A549 (cell line): ENCODE results near the gene OBP2A. TPM values are rescaled to one million over a fixed set of nuclear protein-coding genes. Genes with fewer than 3 reads are reported as not detected.

Experiments used
- ATAC-seq, 2 experiments: fragments of 200-7000 bp in 1 of 2; fragments of >200 bp in 1 of 2; cut with Nextera tagmentation in 1 of 2; cut with Tn5 transposase in 1 of 2; 3 replicates each; pipeline versions ENCODE4 v1.8.0 to v1.9.1; 2018 to 2020; ENCODE audit warnings: mild to moderate bottlenecking in 1 of 2, moderate library complexity in 1 of 2
- CTCF ChIA-PET: fragments of 300-600 bp; sonication (Branson Sonifier 250); formaldehyde crosslinking; extraction: SDS; loops from one replicate; lab custom pipeline; 2021; ENCODE audit warnings: antibody characterized with exemption, inconsistent platforms; lab: Yijun Ruan, JAX
- POLR2A ChIA-PET: fragments of 350-600 bp; formaldehyde crosslinking; extraction: SDS; loops from one replicate; lab custom pipeline; 2021; ENCODE audit warnings: antibody characterized with exemption, inconsistent platforms; lab: Yijun Ruan, JAX
- DNase-seq, 2 experiments: peaks; one replicate each; pipeline versions ENCODE4 v3.0.0 to v3.0.0-alpha.2; 2011 to 2016; ENCODE audit warnings: low read depth in 1 of 2, low spot score in 1 of 2
- FAIRE-seq: peaks from 2 replicates; lab custom pipeline; 2011; peaks lifted over from hg19 to GRCh38; lab: Jason Lieb, UNC
- H3K27ac ChIP-seq, 2 experiments: fragments of >200 bp; sonication (Bioruptor Twin); formaldehyde crosslinking; 3 replicates each; pipeline ENCODE4 v1.5.1; 2016 to 2017
- H3K4me1 ChIP-seq: fragments of >200 bp; sonication (Bioruptor Twin); formaldehyde crosslinking; 3 replicates; pipeline ENCODE4 v1.6.1; 2016
- H3K4me2 ChIP-seq: fragments of >200 bp; sonication (Bioruptor Twin); formaldehyde crosslinking; 3 replicates; pipeline ENCODE4 v1.6.1; 2016
- H3K4me3 ChIP-seq: fragments of >200 bp; sonication (Bioruptor Twin); formaldehyde crosslinking; 3 replicates; pipeline ENCODE4 v1.5.1; 2016
- H3K9me3 ChIP-seq: fragments of >200 bp; sonication (Bioruptor Twin); formaldehyde crosslinking; 3 replicates; pipeline ENCODE4 v1.6.1; 2016
- BHLHE40 ChIP-seq: IDR thresholded peaks from 2 replicates; pipeline ENCODE4 v1.6.1; 2012; ENCODE audit warnings: low read depth, low read length, inconsistent platforms
- CBX2 ChIP-seq: fragments of 200-600 bp; sonication (generic); IDR thresholded peaks from 2 replicates; pipeline ENCODE4 v1.6.1; 2016; ENCODE audit warnings: low read depth, mild to moderate bottlenecking, borderline replicate concordance
- CBX8 ChIP-seq: fragments of 200-600 bp; sonication (generic); IDR thresholded peaks from 2 replicates; pipeline ENCODE4 v1.6.1; 2016
- CHD4 ChIP-seq: fragments of 200-600 bp; sonication (generic); IDR thresholded peaks from 2 replicates; pipeline ENCODE4 v1.6.1; 2016; ENCODE audit warnings: antibody characterized with exemption, mild to moderate bottlenecking, borderline replicate concordance
- EHF ChIP-seq: fragments of 250-450 bp; sonication (Bioruptor Pico); IDR thresholded peaks from 2 replicates; pipeline ENCODE4 v1.5.0; 2020; ENCODE audit warnings: mild to moderate bottlenecking
- EHMT2 ChIP-seq: fragments of 200-600 bp; sonication (generic); IDR thresholded peaks from 2 replicates; pipeline ENCODE4 v1.6.1; 2016; ENCODE audit warnings: antibody characterized with exemption, low read depth, mild to moderate bottlenecking, moderate library complexity
- EP300 ChIP-seq, 2 experiments: fragments of >200 bp; sonication (Bioruptor Twin); formaldehyde crosslinking; IDR thresholded peaks; 2 replicates in 1 of 2; 3 replicates in 1 of 2; pipeline ENCODE4 v1.6.1; 2016 to 2017
- FOXS1 ChIP-seq: fragments of 250-450 bp; sonication (Bioruptor Pico); IDR thresholded peaks from 2 replicates; pipeline ENCODE4 v1.5.0; 2020; ENCODE audit warnings: mild to moderate bottlenecking, moderate library complexity
- HDAC2 ChIP-seq: fragments of 200-600 bp; sonication (generic); IDR thresholded peaks from 2 replicates; pipeline ENCODE4 v1.6.1; 2016
- HOXB13 ChIP-seq: fragments of 250-450 bp; sonication (Bioruptor Pico); IDR thresholded peaks from 2 replicates; pipeline ENCODE4 v1.5.0; 2020; ENCODE audit warnings: low read depth, mild to moderate bottlenecking, moderate library complexity
- HOXB5 ChIP-seq: fragments of 250-450 bp; sonication (Bioruptor Pico); IDR thresholded peaks from 2 replicates; pipeline ENCODE4 v1.5.0; 2020; ENCODE audit warnings: mild to moderate bottlenecking, moderate library complexity
- JUN ChIP-seq, 2 experiments: fragments of >200 bp; sonication (Bioruptor Twin); formaldehyde crosslinking; IDR thresholded peaks; 2 replicates in 1 of 2; 3 replicates in 1 of 2; pipeline ENCODE4 v1.6.1; 2016 to 2017
- KDM5A ChIP-seq: fragments of 200-600 bp; sonication (generic); IDR thresholded peaks from 2 replicates; pipeline ENCODE4 v1.6.1; 2016; ENCODE audit warnings: antibody characterized with exemption, mild to moderate bottlenecking
- MAFK ChIP-seq: fragments of 450-650 bp; IDR thresholded peaks from 2 replicates; pipeline ENCODE4 v1.6.1; 2014; ENCODE audit not compliant: partially characterized antibody
- MAZ ChIP-seq: fragments of 150-350 bp; IDR thresholded peaks from 2 replicates; pipeline ENCODE4 v1.6.1; 2014; ENCODE audit warnings: antibody characterized with exemption, low read depth, low read length, borderline replicate concordance
- NR3C1 ChIP-seq: fragments of >200 bp; sonication (Bioruptor Twin); formaldehyde crosslinking; IDR thresholded peaks from 3 replicates; pipeline ENCODE4 v1.6.1; 2017
- POLR2A ChIP-seq: IDR thresholded peaks from 2 replicates; pipeline ENCODE4 v1.6.1; 2012; ENCODE audit warnings: mild to moderate bottlenecking, low read length
- POLR2AphosphoS2 ChIP-seq: conservative IDR thresholded peaks from 2 replicates; pipeline ENCODE4 v1.6.1; 2012; ENCODE audit warnings: low read length, improper control_type of control experiment, inconsistent platforms
- RCOR1 ChIP-seq: fragments of 150-350 bp; IDR thresholded peaks from 2 replicates; pipeline ENCODE4 v1.6.1; 2014; ENCODE audit warnings: antibody characterized with exemption, low read length, low read depth
- SREBF2 ChIP-seq: fragments of 450-650 bp; IDR thresholded peaks from 2 replicates; pipeline ENCODE4 v1.6.1; 2014; ENCODE audit warnings: mild to moderate bottlenecking, moderate library complexity
- ZFP36 ChIP-seq: fragments of 450-650 bp; IDR thresholded peaks from 2 replicates; pipeline ENCODE4 v1.6.1; 2014; ENCODE audit warnings: borderline replicate concordance; ENCODE audit not compliant: partially characterized antibody
- WGBS: methylation state at CpG from one replicate; pipeline ENCODE4 v1.1.6; 2017; ENCODE audit errors: missing lambda C conversion rate; 5-methylcytosine and 5-hydroxymethylcytosine counted together
- polyA plus RNA-seq, 4 experiments: library from polyadenylated mRNA; depleted of rRNA in 3 of 4; stranded (reverse); fragments of >200 nt; fragmentation: RNase III in 1 of 4; extraction: RNeasy Plus Mini Kit Qiagen cat#74134 plus additional on column Dnase treatment in 1 of 4; gene quantifications; 2 replicates in 3 of 4; 3 replicates in 1 of 4; pipeline ENCODE4 v1.2.3, GENCODE V29; 2011 to 2017
- TF ChIP-seq, protein P1 (sequence below): fragments of 450-650 bp; IDR thresholded peaks from 2 replicates; pipeline ENCODE4 v1.6.1; 2014; ENCODE audit warnings: antibody characterized with exemption
- TF ChIP-seq, protein P2 (sequence below): fragments of >200 bp; sonication (Bioruptor Twin); formaldehyde crosslinking; IDR thresholded peaks from 3 replicates; pipeline ENCODE4 v1.5.1; 2016
- TF ChIP-seq, protein P3 (sequence below): IDR thresholded peaks from 2 replicates; pipeline ENCODE4 v1.6.1; 2012
- TF ChIP-seq, protein P4 (sequence below): fragments of >200 bp; sonication (Bioruptor Twin); formaldehyde crosslinking; IDR thresholded peaks from 3 replicates; pipeline ENCODE4 v1.6.1; 2016
- TF ChIP-seq, protein P5 (sequence below): fragments of 150-350 bp; IDR thresholded peaks from 2 replicates; pipeline ENCODE4 v1.6.1; 2014; ENCODE audit warnings: low read depth, mild to moderate bottlenecking, low read length

Gene OBP2A
- polyA plus RNA-seq, 2 of the 4 experiments (the other 2 are of a cell fraction), result not detected

DNA sequence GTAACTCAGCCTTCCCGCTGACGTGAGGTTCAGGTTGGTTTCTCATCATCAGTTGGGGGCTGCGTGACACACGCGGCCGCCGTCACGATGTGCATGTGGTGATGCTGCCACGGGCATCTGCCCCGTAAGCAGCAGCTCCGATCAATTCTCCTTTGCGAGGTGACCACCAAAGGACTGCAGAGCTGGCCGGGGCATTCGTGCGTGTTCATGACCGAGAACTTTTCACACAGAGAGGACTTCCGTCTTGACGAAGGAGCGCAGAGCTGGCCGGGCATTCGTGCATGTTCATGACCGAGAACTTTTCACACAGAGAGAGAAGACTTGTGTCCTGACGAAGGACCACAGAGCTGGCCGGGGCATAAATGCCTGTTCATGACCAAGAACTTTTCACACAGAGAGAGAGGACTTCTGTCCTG, 28.5 kb upstream of the OBP2A start:
- H3K4me1 ChIP-seq, result no peaks in the 10 kb centered on the region
- WGBS, result 63% methylated on average over 24 of the region's 24 CpGs
- FAIRE-seq (no peak), ATAC-seq (no peak), DNase-seq (no peak)
- H3K9me3 ChIP-seq, result no peaks in the 10 kb centered on the region
- H3K4me3 ChIP-seq, result no peak overlapping the region
- no peak overlapping the region for H3K4me2 ChIP-seq
- ChIA-PET CTCF (interaction anchor here (1.0 to 1.6 kb wide), 2 partner anchors 8 to 13 kb away, joined by 4 to 8 read pairs; no protein-coding TSS in a partner anchor), POLR2A (no interaction called here)
- TF ChIP-seq, protein P1, sequence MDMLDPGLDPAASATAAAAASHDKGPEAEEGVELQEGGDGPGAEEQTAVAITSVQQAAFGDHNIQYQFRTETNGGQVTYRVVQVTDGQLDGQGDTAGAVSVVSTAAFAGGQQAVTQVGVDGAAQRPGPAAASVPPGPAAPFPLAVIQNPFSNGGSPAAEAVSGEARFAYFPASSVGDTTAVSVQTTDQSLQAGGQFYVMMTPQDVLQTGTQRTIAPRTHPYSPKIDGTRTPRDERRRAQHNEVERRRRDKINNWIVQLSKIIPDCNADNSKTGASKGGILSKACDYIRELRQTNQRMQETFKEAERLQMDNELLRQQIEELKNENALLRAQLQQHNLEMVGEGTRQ, result no peak
- TF ChIP-seq JUN (IDR thresholded peaks at IDR 0.05) (no peak), CBX2 (no peak), POLR2AphosphoS2 (no peak), SREBF2 (no peak), HOXB13 (CRISPR knock-in tag) (no peak), ZFP36 (no peak), BHLHE40 (no peak), EP300 (IDR thresholded peaks at IDR 0.05) (no peak), MAZ (no peak), EHF (CRISPR knock-in tag) (no peak), CHD4 (no peak), CBX8 (no peak), RCOR1 (no peak), EHMT2 (no peak), POLR2A (no peak)
- TF ChIP-seq, protein P2, sequence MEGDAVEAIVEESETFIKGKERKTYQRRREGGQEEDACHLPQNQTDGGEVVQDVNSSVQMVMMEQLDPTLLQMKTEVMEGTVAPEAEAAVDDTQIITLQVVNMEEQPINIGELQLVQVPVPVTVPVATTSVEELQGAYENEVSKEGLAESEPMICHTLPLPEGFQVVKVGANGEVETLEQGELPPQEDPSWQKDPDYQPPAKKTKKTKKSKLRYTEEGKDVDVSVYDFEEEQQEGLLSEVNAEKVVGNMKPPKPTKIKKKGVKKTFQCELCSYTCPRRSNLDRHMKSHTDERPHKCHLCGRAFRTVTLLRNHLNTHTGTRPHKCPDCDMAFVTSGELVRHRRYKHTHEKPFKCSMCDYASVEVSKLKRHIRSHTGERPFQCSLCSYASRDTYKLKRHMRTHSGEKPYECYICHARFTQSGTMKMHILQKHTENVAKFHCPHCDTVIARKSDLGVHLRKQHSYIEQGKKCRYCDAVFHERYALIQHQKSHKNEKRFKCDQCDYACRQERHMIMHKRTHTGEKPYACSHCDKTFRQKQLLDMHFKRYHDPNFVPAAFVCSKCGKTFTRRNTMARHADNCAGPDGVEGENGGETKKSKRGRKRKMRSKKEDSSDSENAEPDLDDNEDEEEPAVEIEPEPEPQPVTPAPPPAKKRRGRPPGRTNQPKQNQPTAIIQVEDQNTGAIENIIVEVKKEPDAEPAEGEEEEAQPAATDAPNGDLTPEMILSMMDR, result no peak
- TF ChIP-seq, protein P3, sequence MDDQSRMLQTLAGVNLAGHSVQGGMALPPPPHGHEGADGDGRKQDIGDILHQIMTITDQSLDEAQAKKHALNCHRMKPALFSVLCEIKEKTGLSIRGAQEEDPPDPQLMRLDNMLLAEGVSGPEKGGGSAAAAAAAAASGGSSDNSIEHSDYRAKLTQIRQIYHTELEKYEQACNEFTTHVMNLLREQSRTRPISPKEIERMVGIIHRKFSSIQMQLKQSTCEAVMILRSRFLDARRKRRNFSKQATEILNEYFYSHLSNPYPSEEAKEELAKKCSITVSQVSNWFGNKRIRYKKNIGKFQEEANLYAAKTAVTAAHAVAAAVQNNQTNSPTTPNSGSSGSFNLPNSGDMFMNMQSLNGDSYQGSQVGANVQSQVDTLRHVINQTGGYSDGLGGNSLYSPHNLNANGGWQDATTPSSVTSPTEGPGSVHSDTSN, result no peak
- TF ChIP-seq, protein P4, sequence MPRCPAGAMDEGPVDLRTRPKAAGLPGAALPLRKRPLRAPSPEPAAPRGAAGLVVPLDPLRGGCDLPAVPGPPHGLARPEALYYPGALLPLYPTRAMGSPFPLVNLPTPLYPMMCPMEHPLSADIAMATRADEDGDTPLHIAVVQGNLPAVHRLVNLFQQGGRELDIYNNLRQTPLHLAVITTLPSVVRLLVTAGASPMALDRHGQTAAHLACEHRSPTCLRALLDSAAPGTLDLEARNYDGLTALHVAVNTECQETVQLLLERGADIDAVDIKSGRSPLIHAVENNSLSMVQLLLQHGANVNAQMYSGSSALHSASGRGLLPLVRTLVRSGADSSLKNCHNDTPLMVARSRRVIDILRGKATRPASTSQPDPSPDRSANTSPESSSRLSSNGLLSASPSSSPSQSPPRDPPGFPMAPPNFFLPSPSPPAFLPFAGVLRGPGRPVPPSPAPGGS, result no peak
- TF ChIP-seq, protein P5, sequence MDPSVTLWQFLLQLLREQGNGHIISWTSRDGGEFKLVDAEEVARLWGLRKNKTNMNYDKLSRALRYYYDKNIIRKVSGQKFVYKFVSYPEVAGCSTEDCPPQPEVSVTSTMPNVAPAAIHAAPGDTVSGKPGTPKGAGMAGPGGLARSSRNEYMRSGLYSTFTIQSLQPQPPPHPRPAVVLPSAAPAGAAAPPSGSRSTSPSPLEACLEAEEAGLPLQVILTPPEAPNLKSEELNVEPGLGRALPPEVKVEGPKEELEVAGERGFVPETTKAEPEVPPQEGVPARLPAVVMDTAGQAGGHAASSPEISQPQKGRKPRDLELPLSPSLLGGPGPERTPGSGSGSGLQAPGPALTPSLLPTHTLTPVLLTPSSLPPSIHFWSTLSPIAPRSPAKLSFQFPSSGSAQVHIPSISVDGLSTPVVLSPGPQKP, result no peak
- H3K27ac ChIP-seq, result no peak overlapping the region

DNA sequence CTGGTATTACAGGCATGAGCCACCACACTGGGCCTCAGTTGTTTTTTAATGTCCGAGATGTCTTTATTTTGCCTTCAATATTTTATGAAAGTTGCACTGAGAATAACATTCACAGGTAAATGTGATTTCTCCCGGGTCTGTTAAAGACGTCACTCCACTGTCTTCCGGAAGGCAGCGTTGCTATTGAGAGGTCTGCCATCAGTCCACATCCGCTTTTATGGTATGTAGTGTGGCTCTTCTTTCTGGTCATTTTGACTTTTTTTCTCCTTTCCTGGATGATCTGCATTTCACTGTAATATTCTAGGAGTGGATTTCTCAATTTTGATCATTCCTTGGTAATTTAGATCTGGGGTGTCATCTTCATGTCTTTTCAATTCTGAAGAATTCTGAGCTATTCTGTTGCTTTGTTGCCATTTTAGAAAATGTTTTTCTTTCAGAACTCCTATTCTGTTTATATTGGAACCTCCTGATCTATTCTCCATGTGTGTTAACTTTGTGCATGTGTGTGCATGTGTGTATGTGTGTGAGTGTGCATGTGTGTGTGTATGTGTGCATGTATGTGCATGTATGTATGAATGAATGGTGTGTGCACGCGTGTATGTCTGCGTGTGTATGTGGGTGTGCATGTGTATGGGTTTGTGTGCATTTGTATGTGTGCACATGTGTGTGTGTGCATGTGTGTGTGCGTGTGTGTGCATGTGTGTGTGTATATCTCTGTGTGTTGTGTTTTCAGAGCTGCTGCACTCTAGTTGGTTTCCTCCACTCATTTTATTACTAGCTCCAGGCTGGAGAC, 26.6 kb upstream of the OBP2A start:
- TF ChIP-seq NR3C1, result no peak
- TF ChIP-seq HOXB5 (CRISPR knock-in tag), result no peak
- TF ChIP-seq KDM5A, result no peak
- no peak for TF ChIP-seq MAFK
- TF ChIP-seq FOXS1 (CRISPR knock-in tag), result no peak
- TF ChIP-seq HDAC2, result no peak
- Histone ChIP-seq H3K9me3 (no peaks in the 10 kb centered on the region), H3K4me3 (no peak overlapping the region), H3K27ac (no peak overlapping the region), H3K4me2 (no peak overlapping the region), H3K4me1 (peaks cover 4% of the 10 kb centered on the region; the same call in 1 of the 3 replicates)
- ChIA-PET POLR2A (no interaction called here), CTCF (no interaction called here)
- DNase-seq (no peak), ATAC-seq (no peak), FAIRE-seq (no peak)
- 45% methylated on average over 10 of the region's 10 CpGs for WGBS
